ENCODE results near the gene SERPINB1. TPM values are rescaled to one million over a fixed set of nuclear protein-coding genes. Genes with fewer than 3 reads are reported as not detected.

The SERPINB1 gene
- total and polyA plus RNA-seq, 10 of the 15 experiments (the other 5 are each of a cell fraction or from before 2014, with no cell fraction given), result 0.45 to 2.4 (median 0.83) TPM

GRCh38 chr6:2783188-2783963, 58.3 kb downstream of the SERPINB1 start (continued):
- TF ChIP-seq, protein P1, sequence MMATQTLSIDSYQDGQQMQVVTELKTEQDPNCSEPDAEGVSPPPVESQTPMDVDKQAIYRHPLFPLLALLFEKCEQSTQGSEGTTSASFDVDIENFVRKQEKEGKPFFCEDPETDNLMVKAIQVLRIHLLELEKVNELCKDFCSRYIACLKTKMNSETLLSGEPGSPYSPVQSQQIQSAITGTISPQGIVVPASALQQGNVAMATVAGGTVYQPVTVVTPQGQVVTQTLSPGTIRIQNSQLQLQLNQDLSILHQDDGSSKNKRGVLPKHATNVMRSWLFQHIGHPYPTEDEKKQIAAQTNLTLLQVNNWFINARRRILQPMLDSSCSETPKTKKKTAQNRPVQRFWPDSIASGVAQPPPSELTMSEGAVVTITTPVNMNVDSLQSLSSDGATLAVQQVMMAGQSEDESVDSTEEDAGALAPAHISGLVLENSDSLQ (IDR thresholded peaks at IDR 0.05), result no peak
- no peak for TF ChIP-seq IKZF1 (conservative IDR thresholded peaks at IDR 0.05)

- Histone ChIP-seq H3K9me3 (replicated peaks; ENCODE audit: control insufficient read depth, insufficient read depth, low read length) (no peaks in the 10 kb centered on the region), H3K36me3 (ENCODE audit: control insufficient read depth in 2 of 2, insufficient read depth in 2 of 2, low read length in 1 of 2) (peaks cover 24 to 27% of the 10 kb centered on the region in 2 experiments), H4K20me1 (ENCODE audit: control insufficient read depth, insufficient read depth) (peaks cover 3% of the 10 kb centered on the region), H3K27ac (ENCODE audit: control insufficient read depth, insufficient read depth) (no peak overlapping the region), H3K79me2 (ENCODE audit: control insufficient read depth, insufficient read depth, low read length) (no peaks in the 10 kb centered on the region; the same call in 1 of the 2 replicates), H3K4me2 (ENCODE audit: control insufficient read depth, insufficient read depth) (no peak overlapping the region), H3K4me1 (ENCODE audit: control insufficient read depth, insufficient read depth, low read length) (no peaks in the 10 kb centered on the region), H3K9ac (ENCODE audit: control insufficient read depth, insufficient read depth, low read length) (no peak overlapping the region), H3K27me3 (replicated peaks in 1 of 2; ENCODE audit: control insufficient read depth in 2 of 2, insufficient read depth in 2 of 2, low read length in 1 of 2) (no peaks in the 10 kb centered on the region), H2AFZ (ENCODE audit: control insufficient read depth, low read depth, low read length) (no peak overlapping the region), H3K4me3 (no peak overlapping the region)
- TF ChIP-seq SP1 (IDR thresholded peaks at IDR 0.05; ENCODE audit: low read depth, low read length), result no peak
- no peak for TF ChIP-seq GATAD2B (conservative IDR thresholded peaks at IDR 0.05; ENCODE audit: low read depth)
- no peak for ATAC-seq
- ChIA-PET RAD21 (ENCODE audit: unreplicated experiment) (no interaction called here), POLR2A (no interaction called here), CTCF (interaction anchor here (1.1 kb wide), 1 partner anchor 9 kb away, joined by 6 read pairs; no protein-coding TSS in a partner anchor), SMC1A (ENCODE audit: uncharacterized antibody, unreplicated experiment) (interaction anchor here (1.2 to 1.6 kb wide), 2 partner anchors 8 to 9 kb away, joined by 3 to 8 read pairs; no protein-coding TSS in a partner anchor)
- no peak for DNase-seq (ENCODE audit: low read depth, low spot score)
- 90% methylated on average over 10 of the region's 10 CpGs for WGBS (ENCODE audit: insufficient coverage, insufficient replicate concordance, low lambda C conversion rate, missing lambda C conversion rate)
- intact Hi-C loops (cut with micrococcal nuclease; ENCODE audit: unreplicated experiment), result no loop called here
- in situ Hi-C loops (cut with MboI), result no loop called here
- FAIRE-seq, result no peak
- BruUV-seq (replicated peaks), result no TSS peak
Measured at GRCh38 chr6:2782825-2783187, 58.9 kb downstream of the SERPINB1 start.
